ENCODE data around the gene FAM53B.

DNA sequence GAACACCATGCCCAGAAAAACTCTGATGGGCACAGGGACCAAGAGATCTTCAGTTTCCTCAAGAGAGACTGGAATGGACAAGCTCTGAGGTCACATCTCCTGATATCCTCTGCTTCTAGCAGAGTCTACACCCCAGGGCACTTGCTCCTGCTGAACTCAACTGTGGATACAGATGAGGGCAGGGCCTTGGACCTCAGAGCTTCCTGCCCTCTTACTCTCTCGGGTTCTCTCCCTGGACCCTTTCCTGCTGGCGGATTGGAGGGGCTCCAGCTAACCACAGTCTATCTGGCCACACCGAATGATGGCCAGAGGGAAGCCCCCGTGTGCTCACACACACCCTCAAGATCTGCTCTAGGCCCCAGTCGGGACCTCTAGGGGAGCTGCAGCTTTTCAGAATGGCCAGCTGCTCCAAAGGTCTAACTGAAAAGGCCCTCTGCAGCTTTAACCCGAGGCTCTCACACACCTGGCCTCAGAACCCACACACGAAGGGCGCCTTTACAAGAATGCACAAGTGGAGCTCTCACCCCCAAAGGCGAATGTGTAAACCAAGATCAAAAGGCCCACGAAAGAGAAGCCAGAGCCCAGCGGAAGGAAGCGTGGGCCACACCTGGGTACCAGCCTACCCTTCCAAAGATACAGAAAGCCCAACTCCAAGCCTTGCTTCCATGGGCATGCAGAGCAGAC is 65.5 kb downstream of the FAM53B start:
- TF ChIP-seq, protein P1, sequence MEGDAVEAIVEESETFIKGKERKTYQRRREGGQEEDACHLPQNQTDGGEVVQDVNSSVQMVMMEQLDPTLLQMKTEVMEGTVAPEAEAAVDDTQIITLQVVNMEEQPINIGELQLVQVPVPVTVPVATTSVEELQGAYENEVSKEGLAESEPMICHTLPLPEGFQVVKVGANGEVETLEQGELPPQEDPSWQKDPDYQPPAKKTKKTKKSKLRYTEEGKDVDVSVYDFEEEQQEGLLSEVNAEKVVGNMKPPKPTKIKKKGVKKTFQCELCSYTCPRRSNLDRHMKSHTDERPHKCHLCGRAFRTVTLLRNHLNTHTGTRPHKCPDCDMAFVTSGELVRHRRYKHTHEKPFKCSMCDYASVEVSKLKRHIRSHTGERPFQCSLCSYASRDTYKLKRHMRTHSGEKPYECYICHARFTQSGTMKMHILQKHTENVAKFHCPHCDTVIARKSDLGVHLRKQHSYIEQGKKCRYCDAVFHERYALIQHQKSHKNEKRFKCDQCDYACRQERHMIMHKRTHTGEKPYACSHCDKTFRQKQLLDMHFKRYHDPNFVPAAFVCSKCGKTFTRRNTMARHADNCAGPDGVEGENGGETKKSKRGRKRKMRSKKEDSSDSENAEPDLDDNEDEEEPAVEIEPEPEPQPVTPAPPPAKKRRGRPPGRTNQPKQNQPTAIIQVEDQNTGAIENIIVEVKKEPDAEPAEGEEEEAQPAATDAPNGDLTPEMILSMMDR (IDR thresholded peaks at IDR 0.05): no peak
- no peak for TF ChIP-seq NFIC (IDR thresholded peaks at IDR 0.05; ENCODE audit: borderline replicate concordance)
- TF ChIP-seq USF2 (IDR thresholded peaks at IDR 0.05; ENCODE audit: borderline replicate concordance, low read depth, low read length): no peak
- no peak for TF ChIP-seq REST (IDR thresholded peaks at IDR 0.05; ENCODE audit: low read depth, low read length)
- no peak for TF ChIP-seq YY1 (IDR thresholded peaks at IDR 0.05; ENCODE audit: low read depth)
- no peak for TF ChIP-seq EZH2phosphoT487 (IDR thresholded peaks at IDR 0.05; ENCODE audit: borderline replicate concordance, low read depth)
- no peak for TF ChIP-seq RFX5 (IDR thresholded peaks at IDR 0.05; ENCODE audit: low read length)
- no peak for TF ChIP-seq SIN3A (IDR thresholded peaks at IDR 0.05; ENCODE audit: borderline replicate concordance, low read depth, low read length)
- TF ChIP-seq POLR2AphosphoS5 (IDR thresholded peaks at IDR 0.05; ENCODE audit: low read depth, low read length): no peak
- TF ChIP-seq CHD2 (IDR thresholded peaks at IDR 0.05; ENCODE audit: low read length, partially characterized antibody): no peak
